Uterus (tissue), 4 donors: Measurements from ENCODE around the gene NKAIN2. TPM values are rescaled to one million over a fixed set of nuclear protein-coding genes. Genes with fewer than 3 reads are reported as not detected.

ENCODE experiments used
- DNase-seq, 2 donors: peaks; one replicate each; pipeline ENCODE4 v3.0.0-alpha.2; 2019 to 2020
- H3K27ac ChIP-seq, 2 donors: fragments of 200-600 bp; sonication (generic); 1 replicate in 1 of 2; 2 replicates in 1 of 2; pipeline ENCODE4 v1.5.1; 2016 to 2018
- H3K27me3 ChIP-seq, 2 donors: fragments of 200-600 bp; sonication (generic); one replicate each; pipeline ENCODE4 v1.5.1; 2018 to 2019; ENCODE audit warnings: control low read depth in 1 of 2
- H3K36me3 ChIP-seq, 2 donors: fragments of 200-600 bp; sonication (generic); one replicate each; pipeline ENCODE4 v1.5.1; 2019; ENCODE audit warnings: control low read depth in 1 of 2
- H3K4me1 ChIP-seq, 2 donors: fragments of 200-600 bp; sonication (generic); one replicate each; pipeline ENCODE4 v1.5.1; 2018 to 2019; ENCODE audit warnings: control low read depth in 1 of 2
- H3K4me3 ChIP-seq, 2 donors: fragments of 200-600 bp; sonication (generic); 1 replicate in 1 of 2; 2 replicates in 1 of 2; pipeline ENCODE4 v1.5.1; 2018 to 2019; ENCODE audit warnings: mild to moderate bottlenecking in 1 of 2
- H3K9me3 ChIP-seq, 2 donors: fragments of 200-600 bp; sonication (generic); one replicate each; pipeline ENCODE4 v1.5.1; 2019; ENCODE audit warnings: control low read depth in 1 of 2
- POLR2A ChIP-seq, 2 donors: fragments of 450-650 bp; IDR thresholded peaks; one replicate each; pipeline ENCODE4 v1.6.1; 2016; ENCODE audit warnings: antibody characterized with exemption in 2 of 2, mild to moderate bottlenecking in 1 of 2, moderate library complexity in 1 of 2
- intact Hi-C: fragments of 100-400 bp; cut with DNase I; formaldehyde crosslinking; loops from one replicate; pipeline ENCODE4 v1.15.1; 2023; ENCODE audit warnings: low total_unique reads
- total RNA-seq, 4 donors: library from RNA; depleted of rRNA in 3 of 4; stranded (reverse); fragments of >200 nt in 3 of 4; gene quantifications; one replicate each; pipeline versions ENCODE4 v1.1.0 to v1.2.4, GENCODE V29; 2014 to 2023
- TF ChIP-seq, protein P1 (sequence below), 4 experiments: fragments of 200-600 bp in 2 of 4; fragments of 450-650 bp in 2 of 4; sonication (generic) in 2 of 4; IDR thresholded peaks; one replicate each; pipeline ENCODE4 v1.5.1; 2016 to 2019; ENCODE audit warnings: antibody characterized with exemption in 4 of 4, mild to moderate bottlenecking in 2 of 4, moderate library complexity in 1 of 4
- donor health status: DM: yes; HTN: yes; CAD: no.

NKAIN2 gene
- total RNA-seq, 4 donors from 2014 or later, result 0.59 to 1.1 (median 1.0) TPM; not detected in 1

DNA sequence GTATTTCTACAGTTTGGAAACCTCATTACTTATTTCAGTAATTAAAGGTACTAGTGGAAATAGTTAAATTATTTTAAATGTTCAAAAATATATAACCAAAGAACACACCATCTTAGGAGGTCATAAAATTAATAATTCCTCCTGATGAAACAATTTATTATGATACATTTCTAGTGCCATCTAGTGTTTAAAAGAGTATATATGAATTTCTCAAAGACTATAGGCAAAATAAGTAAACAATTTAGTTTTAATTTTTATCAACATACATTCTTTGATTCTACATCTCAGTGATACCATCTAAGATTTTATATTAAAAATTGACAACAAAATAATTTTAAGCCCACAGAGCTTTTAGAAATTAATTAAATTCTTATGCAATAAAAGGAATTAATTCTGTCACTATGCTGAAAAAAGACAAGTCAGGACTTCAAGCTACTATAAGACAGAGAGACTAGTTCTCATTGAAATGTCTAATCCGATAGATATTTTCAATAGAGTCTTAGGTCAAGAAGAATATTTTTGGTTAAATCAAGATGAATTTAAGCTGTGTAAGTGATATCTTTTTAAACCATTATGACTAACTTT is 1050.8 kb downstream of the NKAIN2 start:
- Histone ChIP-seq H3K9me3 (no peaks in the 10 kb centered on the region), H3K27me3 (no peaks in the 10 kb centered on the region), H3K4me3 (no peak overlapping the region), H3K27ac (no peak overlapping the region), H3K4me1 (no peaks in the 10 kb centered on the region), H3K36me3 (no peaks in the 10 kb centered on the region)
- TF ChIP-seq, protein P1, sequence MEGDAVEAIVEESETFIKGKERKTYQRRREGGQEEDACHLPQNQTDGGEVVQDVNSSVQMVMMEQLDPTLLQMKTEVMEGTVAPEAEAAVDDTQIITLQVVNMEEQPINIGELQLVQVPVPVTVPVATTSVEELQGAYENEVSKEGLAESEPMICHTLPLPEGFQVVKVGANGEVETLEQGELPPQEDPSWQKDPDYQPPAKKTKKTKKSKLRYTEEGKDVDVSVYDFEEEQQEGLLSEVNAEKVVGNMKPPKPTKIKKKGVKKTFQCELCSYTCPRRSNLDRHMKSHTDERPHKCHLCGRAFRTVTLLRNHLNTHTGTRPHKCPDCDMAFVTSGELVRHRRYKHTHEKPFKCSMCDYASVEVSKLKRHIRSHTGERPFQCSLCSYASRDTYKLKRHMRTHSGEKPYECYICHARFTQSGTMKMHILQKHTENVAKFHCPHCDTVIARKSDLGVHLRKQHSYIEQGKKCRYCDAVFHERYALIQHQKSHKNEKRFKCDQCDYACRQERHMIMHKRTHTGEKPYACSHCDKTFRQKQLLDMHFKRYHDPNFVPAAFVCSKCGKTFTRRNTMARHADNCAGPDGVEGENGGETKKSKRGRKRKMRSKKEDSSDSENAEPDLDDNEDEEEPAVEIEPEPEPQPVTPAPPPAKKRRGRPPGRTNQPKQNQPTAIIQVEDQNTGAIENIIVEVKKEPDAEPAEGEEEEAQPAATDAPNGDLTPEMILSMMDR (IDR thresholded peaks at IDR 0.05), result no peak
- TF ChIP-seq POLR2A (IDR thresholded peaks at IDR 0.05), result no peak
- DNase-seq, result no peak
- intact Hi-C loops, result no loop called here

- no peak overlapping the region for H3K4me3 ChIP-seq
- no peaks in the 10 kb centered on the region for H3K4me1 ChIP-seq
- intact Hi-C loops, result no loop called here
- TF ChIP-seq, protein P1 (IDR thresholded peaks at IDR 0.05), result no peak
- TF ChIP-seq POLR2A (IDR thresholded peaks at IDR 0.05), result no peak
- no peak for DNase-seq
- no peaks in the 10 kb centered on the region for H3K9me3 ChIP-seq
- no peaks in the 10 kb centered on the region for H3K36me3 ChIP-seq
- H3K27ac ChIP-seq, result no peak overlapping the region
- H3K27me3 ChIP-seq, result no peaks in the 10 kb centered on the region
Observed at GRCh38 chr6:124857746-124858145, 1054.1 kb downstream of the NKAIN2 start.

GRCh38 chr6:124858564-124858963 is 1054.9 kb downstream of the NKAIN2 start:
- DNase-seq, result no peak
- intact Hi-C loops, result no loop called here
- Histone ChIP-seq H3K4me3 (no peak overlapping the region), H3K36me3 (no peaks in the 10 kb centered on the region), H3K4me1 (no peaks in the 10 kb centered on the region), H3K27me3 (no peaks in the 10 kb centered on the region), H3K27ac (no peak overlapping the region), H3K9me3 (no peaks in the 10 kb centered on the region)
- TF ChIP-seq, protein P1 (IDR thresholded peaks at IDR 0.05), result no peak
- TF ChIP-seq POLR2A (IDR thresholded peaks at IDR 0.05), result no peak

DNA sequence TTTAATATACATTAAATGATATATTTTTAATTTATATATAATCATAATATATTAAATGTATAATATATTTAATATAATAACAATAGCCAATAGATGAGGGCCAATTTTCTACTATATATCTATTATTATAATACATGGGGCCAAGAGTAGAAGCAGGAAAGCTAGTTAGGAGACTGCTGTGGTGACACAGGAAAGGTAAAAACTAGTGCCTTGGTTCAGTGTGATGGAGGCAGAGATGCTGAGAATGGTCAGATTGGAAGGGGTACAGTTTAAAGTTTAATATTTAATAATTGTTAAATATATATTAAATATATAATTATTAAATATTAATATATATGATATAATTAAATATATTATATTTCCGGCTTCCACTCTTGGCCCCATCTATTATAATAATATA is 1055.7 kb downstream of the NKAIN2 start:
- Histone ChIP-seq H3K36me3 (no peaks in the 10 kb centered on the region), H3K27ac (no peak overlapping the region), H3K4me3 (no peak overlapping the region), H3K4me1 (no peaks in the 10 kb centered on the region), H3K9me3 (no peaks in the 10 kb centered on the region), H3K27me3 (no peaks in the 10 kb centered on the region)
- intact Hi-C loops, result no loop called here
- TF ChIP-seq, protein P1 (IDR thresholded peaks at IDR 0.05), result no peak
- no peak for TF ChIP-seq POLR2A (IDR thresholded peaks at IDR 0.05)
- no peak for DNase-seq

DNA sequence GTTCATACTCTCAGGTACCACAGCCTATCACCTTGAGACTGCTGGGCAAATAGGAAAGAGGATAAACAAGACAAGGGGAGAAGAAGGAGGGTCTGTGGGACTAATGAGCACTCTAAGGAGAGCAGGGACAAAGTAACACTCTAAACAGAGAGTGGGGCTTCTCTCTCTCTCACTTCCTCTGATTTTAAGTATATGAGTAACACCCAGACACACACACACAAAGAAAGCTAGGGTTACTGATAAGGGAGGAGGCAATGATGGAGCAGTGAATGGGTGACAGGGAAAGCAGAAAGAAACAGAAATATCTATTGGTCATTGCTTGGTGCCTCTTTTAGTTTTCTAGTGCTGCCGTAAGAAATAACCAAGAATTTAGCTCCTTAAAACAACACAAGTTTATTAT is 1062.4 kb downstream of the NKAIN2 start:
- Histone ChIP-seq H3K4me1 (no peaks in the 10 kb centered on the region), H3K4me3 (no peak overlapping the region), H3K9me3 (no peaks in the 10 kb centered on the region), H3K27ac (no peak overlapping the region), H3K27me3 (no peaks in the 10 kb centered on the region), H3K36me3 (no peaks in the 10 kb centered on the region)
- DNase-seq, result no peak
- TF ChIP-seq, protein P1 (IDR thresholded peaks at IDR 0.05), result no peak
- TF ChIP-seq POLR2A (IDR thresholded peaks at IDR 0.05), result no peak
- intact Hi-C loops, result no loop called here
